ENCODE results near the gene XRCC5. TPM values are rescaled to one million over a fixed set of nuclear protein-coding genes. Genes with fewer than 3 reads are reported as not detected.

XRCC5 gene
- polyA plus RNA-seq, 3 donors from 2014 or later, result 301 to 350 (median 303) TPM

- H3K27me3 Mint-ChIP-seq (ENCODE audit: low read depth in 3 of 3), result no peaks in the 10 kb centered on the region
- H3K27ac Mint-ChIP-seq, result no peak overlapping the region
- H3K4me3 Mint-ChIP-seq, result no peak overlapping the region
- no peak for DNase-seq
- peaks cover 39 to 52% of the 10 kb centered on the region in 2 donors for H3K4me1 Mint-ChIP-seq
- H3K36me3 Mint-ChIP-seq, result peaks cover 0 to 13% (median 9%) of the 10 kb centered on the region in 3 donors
- no peaks in the 10 kb centered on the region for H3K9me3 Mint-ChIP-seq
Observed at GRCh38 chr2:216222650-216223352, 113.7 kb downstream of the XRCC5 start.

- peaks cover 0 to 9% (median 7%) of the 10 kb centered on the region in 3 donors for H3K36me3 Mint-ChIP-seq
- H3K27ac Mint-ChIP-seq, result no peak overlapping the region
- no peak for DNase-seq
- H3K27me3 Mint-ChIP-seq (ENCODE audit: low read depth in 3 of 3), result no peaks in the 10 kb centered on the region
- H3K4me1 Mint-ChIP-seq, result peaks cover 36 to 38% of the 10 kb centered on the region in 2 donors
- no peaks in the 10 kb centered on the region for H3K9me3 Mint-ChIP-seq
- H3K4me3 Mint-ChIP-seq, result no peak overlapping the region
Observed at GRCh38 chr2:216224388-216224787, 115.2 kb downstream of the XRCC5 start.

- no peak for DNase-seq
- H3K4me3 Mint-ChIP-seq, result no peak overlapping the region
- peaks cover 7 to 10% of the 10 kb centered on the region in 2 donors for H3K4me1 Mint-ChIP-seq
- peaks cover 13 to 23% (median 18%) of the 10 kb centered on the region in 6 donors for H3K9me3 Mint-ChIP-seq
- H3K27me3 Mint-ChIP-seq (ENCODE audit: low read depth in 3 of 3), result peaks cover 0 to 4% (median 0%) of the 10 kb centered on the region in 3 donors
- H3K27ac Mint-ChIP-seq, result no peak overlapping the region
- H3K36me3 Mint-ChIP-seq, result peaks cover 14 to 21% (median 19%) of the 10 kb centered on the region in 3 donors
Observed at GRCh38 chr2:216229277-216229914, 120.2 kb downstream of the XRCC5 start.

GRCh38 chr2:216231867-216232266, 122.7 kb downstream of the XRCC5 start:
- H3K36me3 Mint-ChIP-seq, result peaks cover 19 to 25% (median 20%) of the 10 kb centered on the region in 3 donors

GRCh38 chr2:216232721-216233120, 123.6 kb downstream of the XRCC5 start:
- Mint-ChIP-seq H3K27ac (no peak overlapping the region), H3K36me3 (peaks cover 19 to 25% (median 20%) of the 10 kb centered on the region in 3 donors), H3K9me3 (peaks cover 13 to 23% (median 18%) of the 10 kb centered on the region in 6 donors), H3K4me1 (peaks cover 7 to 10% of the 10 kb centered on the region in 2 donors), H3K27me3 (ENCODE audit: low read depth in 3 of 3) (peaks cover 0 to 4% (median 0%) of the 10 kb centered on the region in 3 donors), H3K4me3 (no peak overlapping the region)
- DNase-seq, result no peak

More at GRCh38 chr2:216231867-216232266, 122.7 kb downstream of the XRCC5 start:
- DNase-seq, result no peak
- peaks cover 0 to 4% (median 0%) of the 10 kb centered on the region in 3 donors for H3K27me3 Mint-ChIP-seq (ENCODE audit: low read depth in 3 of 3)
- peaks cover 7 to 10% of the 10 kb centered on the region in 2 donors for H3K4me1 Mint-ChIP-seq
- no peak overlapping the region for H3K4me3 Mint-ChIP-seq
- H3K9me3 Mint-ChIP-seq, result peaks cover 13 to 23% (median 18%) of the 10 kb centered on the region in 6 donors
- no peak overlapping the region for H3K27ac Mint-ChIP-seq

- Mint-ChIP-seq H3K27ac (no peak overlapping the region), H3K4me3 (no peak overlapping the region), H3K36me3 (peaks cover 19 to 25% (median 20%) of the 10 kb centered on the region in 3 donors), H3K27me3 (ENCODE audit: low read depth in 3 of 3) (peaks cover 0 to 4% (median 0%) of the 10 kb centered on the region in 3 donors), H3K9me3 (peaks cover 13 to 23% (median 18%) of the 10 kb centered on the region in 6 donors), H3K4me1 (peaks cover 7 to 10% of the 10 kb centered on the region in 2 donors)
- DNase-seq, result no peak
Observed at GRCh38 chr2:216233281-216233995, 124.3 kb downstream of the XRCC5 start.

GRCh38 chr2:216234106-216234505, 125.0 kb downstream of the XRCC5 start:
- Mint-ChIP-seq H3K36me3 (peaks cover 19 to 25% (median 20%) of the 10 kb centered on the region in 3 donors), H3K4me3 (no peak overlapping the region), H3K27me3 (ENCODE audit: low read depth in 3 of 3) (peaks cover 0 to 4% (median 0%) of the 10 kb centered on the region in 3 donors), H3K27ac (no peak overlapping the region), H3K9me3 (peaks cover 14 to 23% (median 18%) of the 10 kb centered on the region in 6 donors), H3K4me1 (peaks cover 7 to 10% of the 10 kb centered on the region in 2 donors)
- DNase-seq, result no peak

GRCh38 chr2:216235462-216235861, 126.3 kb downstream of the XRCC5 start:
- Mint-ChIP-seq H3K36me3 (peaks cover 19 to 29% (median 20%) of the 10 kb centered on the region in 3 donors), H3K27ac (no peak overlapping the region), H3K9me3 (peaks cover 15 to 23% (median 18%) of the 10 kb centered on the region in 6 donors), H3K4me3 (no peak overlapping the region), H3K27me3 (ENCODE audit: low read depth in 3 of 3) (peaks cover 0 to 4% (median 0%) of the 10 kb centered on the region in 3 donors), H3K4me1 (peaks cover 7 to 10% of the 10 kb centered on the region in 2 donors)
- DNase-seq, result no peak

GRCh38 chr2:216235896-216236295, 126.7 kb downstream of the XRCC5 start:
- no peak for DNase-seq
- peaks cover 19 to 28% (median 19%) of the 10 kb centered on the region in 3 donors for H3K36me3 Mint-ChIP-seq
- peaks cover 15 to 22% (median 17%) of the 10 kb centered on the region in 6 donors for H3K9me3 Mint-ChIP-seq
- H3K4me3 Mint-ChIP-seq, result no peak overlapping the region
- H3K4me1 Mint-ChIP-seq, result peaks cover 7 to 10% of the 10 kb centered on the region in 2 donors
- peaks cover 0 to 4% (median 0%) of the 10 kb centered on the region in 3 donors for H3K27me3 Mint-ChIP-seq (ENCODE audit: low read depth in 3 of 3)
- no peak overlapping the region for H3K27ac Mint-ChIP-seq

- Mint-ChIP-seq H3K27ac (no peak overlapping the region), H3K36me3 (peaks cover 17 to 26% (median 19%) of the 10 kb centered on the region in 3 donors), H3K27me3 (ENCODE audit: low read depth in 3 of 3) (peaks cover 0 to 4% (median 0%) of the 10 kb centered on the region in 3 donors), H3K4me1 (peaks cover 7 to 10% of the 10 kb centered on the region in 2 donors), H3K9me3 (peaks cover 15 to 21% (median 15%) of the 10 kb centered on the region in 6 donors), H3K4me3 (no peak overlapping the region)
- no peak for DNase-seq
Observed at GRCh38 chr2:216236486-216236885, 127.3 kb downstream of the XRCC5 start.

GRCh38 chr2:216242365-216242764, 133.2 kb downstream of the XRCC5 start:
- H3K36me3 Mint-ChIP-seq, result peaks cover 0 to 12% (median 0%) of the 10 kb centered on the region in 3 donors
- no peak for DNase-seq
- no peak overlapping the region for H3K27ac Mint-ChIP-seq
- peaks cover 0 to 4% (median 0%) of the 10 kb centered on the region in 6 donors for H3K9me3 Mint-ChIP-seq
- H3K27me3 Mint-ChIP-seq (ENCODE audit: low read depth in 3 of 3), result peaks cover 0 to 3% (median 0%) of the 10 kb centered on the region in 3 donors
- H3K4me1 Mint-ChIP-seq, result no peaks in the 10 kb centered on the region
- no peak overlapping the region for H3K4me3 Mint-ChIP-seq

GRCh38 chr2:216243026-216243425, 133.9 kb downstream of the XRCC5 start:
- no peaks in the 10 kb centered on the region for H3K4me1 Mint-ChIP-seq
- peaks cover 0 to 3% (median 0%) of the 10 kb centered on the region in 3 donors for H3K27me3 Mint-ChIP-seq (ENCODE audit: low read depth in 3 of 3)
- H3K9me3 Mint-ChIP-seq, result peaks cover 0 to 4% (median 0%) of the 10 kb centered on the region in 6 donors
- no peak overlapping the region for H3K4me3 Mint-ChIP-seq
- DNase-seq, result no peak
- peaks cover 0 to 12% (median 0%) of the 10 kb centered on the region in 3 donors for H3K36me3 Mint-ChIP-seq
- no peak overlapping the region for H3K27ac Mint-ChIP-seq

- Mint-ChIP-seq H3K27ac (no peak overlapping the region), H3K4me3 (no peak overlapping the region), H3K27me3 (ENCODE audit: low read depth in 3 of 3) (peaks cover 0 to 3% (median 0%) of the 10 kb centered on the region in 3 donors), H3K4me1 (no peaks in the 10 kb centered on the region), H3K36me3 (peaks cover 0 to 8% (median 0%) of the 10 kb centered on the region in 3 donors), H3K9me3 (peaks cover 0 to 5% (median 0%) of the 10 kb centered on the region in 6 donors)
- DNase-seq, result no peak
Observed at GRCh38 chr2:216245391-216245975, 136.3 kb downstream of the XRCC5 start.
